SW 1271 (cell line): ENCODE results near the gene CCDC88A.
"Not testable (repeated sequence)": the region's sequence is repeated elsewhere in the genome, so short reads cannot be mapped to it uniquely, and the experiment has no call there.

Experiments
- DNase-seq, 2 experiments: peaks; one replicate each; lab custom pipeline; 2025; lab: John Stamatoyannopoulos, UW

CCDC88A gene

GRCh38 chr2:55419679-55420438 is at the start of gene CCDC88A:
Gene CCDC88A, minus strand, starts transcription at chr2:55419856. Its CDS starts 777 bp downstream, at chr2:55419079.
- peak; percentile 86 to 94 for DNase-seq

GRCh38 chr2:55461679-55462078 is 42.0 kb upstream of the CCDC88A start:
- DNase-seq: no peak

GRCh38 chr2:55460562-55460961 is 40.9 kb upstream of the CCDC88A start:
- DNase-seq: no peak

GRCh38 chr2:55459714-55460274 is 40.1 kb upstream of the CCDC88A start:
- no peak for DNase-seq

GRCh38 chr2:55459279-55459678 is 39.6 kb upstream of the CCDC88A start:
- no peak for DNase-seq

- no peak for DNase-seq
These were observed 34.5 kb upstream of the CCDC88A start for GRCh38 chr2:55454121-55454520.

- DNase-seq: no peak
These were observed 33.2 kb upstream of the CCDC88A start for GRCh38 chr2:55452879-55453278.

GRCh38 chr2:55451699-55452098 is 32.0 kb upstream of the CCDC88A start:
- no peak for DNase-seq

- not testable (repeated sequence) for DNase-seq
These were observed 30.4 kb upstream of the CCDC88A start for GRCh38 chr2:55450014-55450413.

GRCh38 chr2:55442045-55442760 is 22.5 kb upstream of the CCDC88A start:
- not testable (repeated sequence) for DNase-seq

- no peak for DNase-seq
These were observed 21.7 kb upstream of the CCDC88A start for GRCh38 chr2:55441280-55441892.

GRCh38 chr2:55439101-55439397 is 19.4 kb upstream of the CCDC88A start:
- DNase-seq: no peak

GRCh38 chr2:55438391-55439100 is 18.9 kb upstream of the CCDC88A start:
- no peak for DNase-seq

GRCh38 chr2:55437515-55438390 is 18.1 kb upstream of the CCDC88A start:
- DNase-seq: no peak

GRCh38 chr2:55431982-55432627 is 12.4 kb upstream of the CCDC88A start:
- DNase-seq: peak; percentile 2 to 39

- no peak for DNase-seq
These were observed 10.7 kb upstream of the CCDC88A start for GRCh38 chr2:55430211-55430975.

GRCh38 chr2:55428258-55428657 is 8.6 kb upstream of the CCDC88A start:
- no peak for DNase-seq

GRCh38 chr2:55425431-55425831 is 5.8 kb upstream of the CCDC88A start:
- peak; percentile 71 to 81 for DNase-seq

GRCh38 chr2:55422876-55423665 is 3.4 kb upstream of the CCDC88A start:
- DNase-seq: no peak
